EH (cell line): ENCODE measurements around the gene ADCY5.

Experiments used
- DNase-seq: peaks from one replicate; pipeline ENCODE4 v3.0.0-alpha.2; 2015; ENCODE audit warnings: low read depth

Gene ADCY5

GRCh38 chr3:123458255-123458654, 9.4 kb upstream of the ADCY5 start:
- no peak for DNase-seq

GRCh38 chr3:123457841-123458240, 9.0 kb upstream of the ADCY5 start:
- DNase-seq = no peak

GRCh38 chr3:123453675-123454074, 4.8 kb upstream of the ADCY5 start:
- DNase-seq = no peak

GRCh38 chr3:123451186-123451585, 2.3 kb upstream of the ADCY5 start:
- DNase-seq = no peak

GRCh38 chr3:123449997-123450604, 1.2 kb upstream of the ADCY5 start:
- peak; percentile 15 for DNase-seq

GRCh38 chr3:123449102-123449996, 459 bp upstream of the ADCY5 start:
- DNase-seq = peak; percentile 32

- peak; percentile 6 for DNase-seq
These were observed 957 bp downstream of the ADCY5 start for GRCh38 chr3:123447749-123448517.

GRCh38 chr3:123447416-123447748, 1.5 kb downstream of the ADCY5 start:
- no peak for DNase-seq

GRCh38 chr3:123446610-123447109, 2.2 kb downstream of the ADCY5 start:
- no peak for DNase-seq

- DNase-seq = no peak
These were observed 2.7 kb downstream of the ADCY5 start for GRCh38 chr3:123446210-123446609.

- DNase-seq = no peak
These were observed 3.2 kb downstream of the ADCY5 start for GRCh38 chr3:123445702-123446101.

GRCh38 chr3:123444744-123445143, 4.1 kb downstream of the ADCY5 start:
- no peak for DNase-seq

GRCh38 chr3:123444023-123444422, 4.9 kb downstream of the ADCY5 start:
- DNase-seq = peak; percentile 24

- no peak for DNase-seq
These were observed 6.0 kb downstream of the ADCY5 start for GRCh38 chr3:123442908-123443307.

- no peak for DNase-seq
These were observed 6.8 kb downstream of the ADCY5 start for GRCh38 chr3:123442125-123442524.

GRCh38 chr3:123439806-123440580, 8.9 kb downstream of the ADCY5 start:
- DNase-seq = no peak

- no peak for DNase-seq
These were observed 15.9 kb downstream of the ADCY5 start for GRCh38 chr3:123432832-123433523.

GRCh38 chr3:123431658-123432324, 17.1 kb downstream of the ADCY5 start:
- DNase-seq = no peak

- no peak for DNase-seq
These were observed 17.8 kb downstream of the ADCY5 start for GRCh38 chr3:123431007-123431657.

GRCh38 chr3:123430266-123430665, 18.6 kb downstream of the ADCY5 start:
- DNase-seq = no peak
